Body of pancreas (tissue), 4 donors: ENCODE measurements around the gene ADORA2A.

Experiments used
- CTCF ChIP-seq, 7 experiments: fragments of 450-650 bp in 4 of 7; fragments of 200-600 bp in 3 of 7; sonication (generic) in 3 of 7; IDR thresholded peaks; one replicate each; pipeline ENCODE4 v1.5.1; 2016 to 2019; ENCODE audit warnings: antibody characterized with exemption in 7 of 7
- POLR2A ChIP-seq, 3 donors: fragments of 450-650 bp; IDR thresholded peaks; one replicate each; pipeline ENCODE4 v1.6.1; 2016; ENCODE audit warnings: antibody characterized with exemption in 3 of 3, mild to moderate bottlenecking in 2 of 3

GRCh38 chr22:24436553-24436952 lies 9.2 kb downstream of the ADORA2A start:
- TF ChIP-seq CTCF (IDR thresholded peaks at IDR 0.05) (no peak), POLR2A (IDR thresholded peaks at IDR 0.05) (no peak)
